ENCODE data around the gene CFAP92.

GRCh38 chr3:128994581-128995546 lies 988 bp upstream of the CFAP92 start:
- TF ChIP-seq CTCF (conservative IDR thresholded peaks at IDR 0.05; ENCODE audit: low read depth, low read length) (no peak), EZH2phosphoT487 (IDR thresholded peaks at IDR 0.05; ENCODE audit: borderline replicate concordance, low read length) (no peak), EZH2 (IDR thresholded peaks at IDR 0.05; ENCODE audit: low read length, unreplicated experiment) (no peak)
